Epithelial cell of proximal tubule (primary cell): ENCODE measurements around the gene KPTN. TPM values are rescaled to one million over a fixed set of nuclear protein-coding genes. Genes with fewer than 3 reads are reported as not detected.

Experiments used
- DNase-seq: peaks from one replicate; pipeline ENCODE4 v3.0.0-alpha.2; 2011; ENCODE audit warnings: low read depth
- H3K4me3 ChIP-seq: 2 replicates; pipeline ENCODE4 v1.5.1; 2011; ENCODE audit warnings: low read depth, mild to moderate bottlenecking, low read length
- total RNA-seq: library from RNA; depleted of rRNA; stranded (reverse); fragments of >200 nt; gene quantifications from 2 replicates; pipeline ENCODE4 v1.2.3, GENCODE V29; 2015
- TF ChIP-seq, protein P1 (sequence below): conservative IDR thresholded peaks from 2 replicates; pipeline ENCODE4 v1.5.1; 2012; ENCODE audit warnings: low read depth, mild to moderate bottlenecking, low read length

KPTN gene
- total RNA-seq, 1 donor from 2014 or later = 3.2 TPM

DNA sequence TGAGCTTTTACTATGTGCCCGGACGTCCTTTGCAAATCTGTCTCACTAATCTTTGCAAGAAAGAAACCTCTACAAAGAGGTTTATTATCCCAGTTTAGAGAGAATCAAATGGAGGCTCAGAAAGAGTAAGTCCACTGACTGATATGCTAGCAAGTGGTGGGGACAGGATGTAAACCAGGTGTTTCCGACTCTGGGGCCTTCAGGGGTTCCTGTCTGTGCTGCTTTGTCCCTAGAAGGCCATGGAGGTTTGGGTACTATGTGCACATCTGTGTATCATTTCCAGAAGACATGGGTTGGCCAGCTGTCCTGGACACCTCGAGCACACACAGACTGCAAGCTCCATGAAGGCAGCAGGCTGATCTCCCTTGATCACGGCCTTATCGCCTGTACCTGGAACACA is 1.2 kb upstream of the KPTN start:
- H3K4me3 ChIP-seq = peak overlapping the region; percentile 81
- no peak for DNase-seq
- TF ChIP-seq, protein P1, sequence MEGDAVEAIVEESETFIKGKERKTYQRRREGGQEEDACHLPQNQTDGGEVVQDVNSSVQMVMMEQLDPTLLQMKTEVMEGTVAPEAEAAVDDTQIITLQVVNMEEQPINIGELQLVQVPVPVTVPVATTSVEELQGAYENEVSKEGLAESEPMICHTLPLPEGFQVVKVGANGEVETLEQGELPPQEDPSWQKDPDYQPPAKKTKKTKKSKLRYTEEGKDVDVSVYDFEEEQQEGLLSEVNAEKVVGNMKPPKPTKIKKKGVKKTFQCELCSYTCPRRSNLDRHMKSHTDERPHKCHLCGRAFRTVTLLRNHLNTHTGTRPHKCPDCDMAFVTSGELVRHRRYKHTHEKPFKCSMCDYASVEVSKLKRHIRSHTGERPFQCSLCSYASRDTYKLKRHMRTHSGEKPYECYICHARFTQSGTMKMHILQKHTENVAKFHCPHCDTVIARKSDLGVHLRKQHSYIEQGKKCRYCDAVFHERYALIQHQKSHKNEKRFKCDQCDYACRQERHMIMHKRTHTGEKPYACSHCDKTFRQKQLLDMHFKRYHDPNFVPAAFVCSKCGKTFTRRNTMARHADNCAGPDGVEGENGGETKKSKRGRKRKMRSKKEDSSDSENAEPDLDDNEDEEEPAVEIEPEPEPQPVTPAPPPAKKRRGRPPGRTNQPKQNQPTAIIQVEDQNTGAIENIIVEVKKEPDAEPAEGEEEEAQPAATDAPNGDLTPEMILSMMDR = no peak

DNA sequence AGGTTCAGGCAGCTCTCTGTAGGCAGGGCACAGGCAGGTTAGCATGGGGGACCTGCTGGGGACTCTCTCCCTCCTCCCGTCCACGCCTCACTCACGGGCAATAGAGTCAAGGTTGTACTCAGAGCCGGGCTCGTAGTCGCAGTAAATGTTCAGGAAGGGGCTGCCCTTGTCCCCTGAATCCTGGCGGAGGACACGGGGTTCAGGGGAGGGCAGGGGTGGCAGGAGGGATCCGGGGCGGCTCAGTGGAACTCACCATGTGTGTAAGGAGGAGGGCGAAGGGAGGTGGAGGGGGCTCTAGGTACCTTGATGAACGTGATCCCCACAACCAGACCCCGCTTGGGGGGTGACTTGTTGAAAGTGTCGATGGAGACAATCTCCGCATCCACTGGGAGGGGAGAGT is 819 bp downstream of the KPTN start:
- no peak for DNase-seq
- H3K4me3 ChIP-seq = peak overlapping the region; percentile 81
- TF ChIP-seq, protein P1 = no peak

DNA sequence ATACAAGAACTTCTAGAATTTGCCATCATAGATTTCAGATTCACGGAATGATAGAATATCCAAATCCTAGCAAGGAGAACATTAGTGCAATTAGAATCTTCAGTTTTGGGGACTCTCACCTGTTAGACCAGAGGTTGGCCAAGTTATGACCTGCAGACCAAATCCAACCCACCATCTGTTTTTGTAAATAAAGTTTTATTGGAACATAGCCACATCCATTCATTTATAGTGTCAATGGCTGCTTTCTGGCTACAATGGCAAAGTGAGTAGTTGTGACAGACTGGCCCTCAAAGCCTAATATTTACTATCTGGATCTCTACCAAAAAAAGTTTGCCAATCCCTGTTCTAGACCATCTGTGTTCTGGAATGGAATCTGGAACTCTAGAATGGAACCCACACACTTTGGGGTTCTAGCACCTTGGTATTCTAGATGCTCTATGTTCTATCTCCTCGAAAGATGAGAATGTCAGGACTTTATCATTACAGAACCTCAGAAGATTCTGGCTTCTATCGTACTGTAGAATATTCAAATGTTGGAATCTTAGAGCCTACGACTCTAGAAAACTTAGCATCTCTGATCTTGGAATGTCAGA is 2.5 kb downstream of the KPTN start:
- TF ChIP-seq, protein P1 = no peak
- no peak overlapping the region for H3K4me3 ChIP-seq

DNA sequence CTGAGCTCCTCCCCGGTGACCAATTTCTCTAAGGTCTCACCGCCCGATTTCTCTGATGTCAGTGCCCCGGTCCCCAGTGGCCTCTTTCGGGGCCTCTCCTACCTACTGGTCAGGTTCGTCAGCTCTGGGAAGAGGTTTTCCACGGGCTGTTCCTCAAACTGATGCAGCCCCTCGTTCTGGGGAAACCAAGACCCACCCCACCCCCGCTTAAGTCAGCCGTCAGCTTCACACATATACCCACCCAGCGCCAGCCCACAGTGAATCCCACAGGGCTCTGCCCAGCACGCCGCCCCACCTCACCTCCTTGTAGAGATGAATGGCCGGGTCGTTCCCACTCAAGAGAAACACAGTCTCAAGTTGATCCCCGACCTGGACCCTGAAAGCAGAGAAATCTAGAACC is 3.4 kb downstream of the KPTN start:
- no peak for DNase-seq
- TF ChIP-seq, protein P1 = no peak
- H3K4me3 ChIP-seq = no peak overlapping the region

More for the DNA sequence above, 2.5 kb downstream of the KPTN start:
- no peak for DNase-seq

DNA sequence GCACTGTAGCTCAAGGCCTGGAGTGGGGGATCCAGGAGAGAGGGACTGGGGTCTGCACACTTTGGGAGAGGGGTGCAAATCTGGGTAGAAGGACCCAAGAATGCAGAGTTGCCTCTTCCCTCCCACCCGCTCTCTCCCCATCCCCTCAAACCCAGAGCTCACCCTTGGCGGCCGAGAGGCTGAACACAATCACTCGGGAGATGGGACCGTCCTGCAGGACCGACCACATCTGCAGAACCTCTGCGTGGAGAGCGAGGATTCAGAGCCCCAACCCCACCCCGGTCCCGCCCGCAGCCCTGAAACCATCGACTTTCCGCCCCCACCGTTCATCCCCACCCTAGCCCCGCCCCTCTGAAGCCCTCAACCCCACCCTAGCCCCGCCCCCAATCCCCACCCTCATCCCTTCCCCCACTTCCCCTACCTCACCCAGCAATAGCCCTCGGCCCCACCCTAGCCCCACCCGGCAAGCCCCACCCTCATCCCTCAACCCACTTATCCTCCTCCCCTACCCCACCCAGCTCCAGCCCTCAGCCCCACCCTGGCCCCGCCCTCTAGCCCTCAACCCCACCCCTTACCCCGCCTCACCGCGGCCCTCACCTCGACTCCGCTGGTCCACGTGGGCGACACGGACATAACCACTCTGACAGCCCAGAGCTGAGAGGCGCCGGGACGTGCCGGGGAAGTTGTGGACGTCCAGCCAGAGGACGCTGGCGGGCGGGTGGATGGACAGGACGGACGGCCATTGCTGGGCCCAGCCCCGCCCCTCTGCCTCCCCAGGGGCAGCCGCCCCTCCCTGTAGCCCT is 4.1 kb downstream of the KPTN start:
- DNase-seq = no peak
- no peak overlapping the region for H3K4me3 ChIP-seq
- TF ChIP-seq, protein P1 = no peak

DNA sequence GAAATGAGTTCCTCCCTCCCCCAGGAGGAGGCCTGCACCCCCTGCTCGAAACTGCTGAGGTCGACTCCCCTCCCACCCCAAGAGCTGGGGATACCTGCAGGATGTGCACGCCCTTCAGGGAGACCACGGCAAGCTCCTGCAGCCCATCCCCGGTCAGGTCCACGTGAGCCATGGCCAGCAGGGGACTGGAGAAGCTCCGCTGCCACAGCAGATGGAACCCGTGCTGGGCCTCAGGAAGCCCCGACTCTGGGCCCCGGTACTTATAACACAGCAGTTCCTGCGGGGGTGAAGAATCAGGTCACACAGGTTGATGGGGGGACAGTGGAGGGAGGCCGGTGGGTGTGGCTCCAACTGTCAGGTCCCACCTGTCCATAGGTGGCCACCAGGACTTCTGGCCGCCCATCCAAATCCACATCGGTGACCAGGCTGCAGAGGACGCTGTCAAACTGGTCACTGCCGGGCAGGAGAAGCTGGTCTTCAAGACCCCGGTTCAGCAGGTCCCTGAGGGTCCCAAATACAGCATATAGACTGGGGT is 7.5 kb downstream of the KPTN start:
- TF ChIP-seq, protein P1 = no peak
- no peak for DNase-seq
- no peak overlapping the region for H3K4me3 ChIP-seq
